HEK293 (cell line): ENCODE data around the gene ZNF587.

ENCODE experiments used
- ATF2 ChIP-seq: fragments of 450-650 bp; formaldehyde crosslinking; IDR thresholded peaks from 2 replicates; pipeline ENCODE4 v1.5.1; 2016; ENCODE audit warnings: missing biosample characterization, missing genetic modification characterization, low read depth
- FEZF1 ChIP-seq: fragments of 450-650 bp; formaldehyde crosslinking; IDR thresholded peaks from 2 replicates; pipeline ENCODE4 v1.5.1; 2016; ENCODE audit warnings: missing biosample characterization, missing genetic modification characterization
- HOXA7 ChIP-seq: sonication (generic); formaldehyde crosslinking; IDR thresholded peaks from 2 replicates; pipeline ENCODE4 v1.8.1; 2022; ENCODE audit warnings: missing genetic modification reagents, borderline replicate concordance
- KLF16 ChIP-seq: fragments of 450-650 bp; formaldehyde crosslinking; IDR thresholded peaks from 2 replicates; pipeline ENCODE4 v1.5.1; 2017; ENCODE audit warnings: missing biosample characterization, missing genetic modification characterization
- KLF8 ChIP-seq: fragments of 450-650 bp; formaldehyde crosslinking; IDR thresholded peaks from 2 replicates; pipeline ENCODE4 v1.5.1; 2016; ENCODE audit warnings: missing biosample characterization, missing genetic modification characterization
- PRDM6 ChIP-seq: fragments of 450-650 bp; formaldehyde crosslinking; IDR thresholded peaks from 2 replicates; pipeline ENCODE4 v1.5.1; 2017; ENCODE audit warnings: missing biosample characterization, missing genetic modification characterization
- YY2 ChIP-seq: fragments of 450-650 bp; formaldehyde crosslinking; IDR thresholded peaks from 2 replicates; pipeline ENCODE4 v1.5.1; 2016; ENCODE audit warnings: missing biosample characterization, missing genetic modification characterization
- ZBTB11 ChIP-seq: fragments of 450-650 bp; formaldehyde crosslinking; conservative IDR thresholded peaks from 2 replicates; pipeline ENCODE4 v1.5.1; 2016; ENCODE audit warnings: low read depth, missing biosample characterization, missing genetic modification characterization
- ZNF157 ChIP-seq: fragments of 450-650 bp; formaldehyde crosslinking; IDR thresholded peaks from 2 replicates; pipeline ENCODE4 v1.5.1; 2016; ENCODE audit warnings: missing biosample characterization, missing genetic modification characterization
- ZNF174 ChIP-seq: fragments of 450-650 bp; formaldehyde crosslinking; IDR thresholded peaks from 2 replicates; pipeline ENCODE4 v1.5.0; 2017; ENCODE audit warnings: missing biosample characterization, mild to moderate bottlenecking, missing genetic modification characterization
- ZNF2 ChIP-seq: fragments of 450-650 bp; formaldehyde crosslinking; IDR thresholded peaks from 2 replicates; pipeline ENCODE4 v1.5.1; 2016; ENCODE audit warnings: missing biosample characterization, missing genetic modification characterization
- ZNF214 ChIP-seq: fragments of 450-650 bp; formaldehyde crosslinking; IDR thresholded peaks from 2 replicates; pipeline ENCODE4 v1.5.1; 2017; ENCODE audit warnings: missing biosample characterization, mild to moderate bottlenecking, missing genetic modification characterization, borderline replicate concordance
- ZNF366 ChIP-seq: fragments of 450-650 bp; formaldehyde crosslinking; conservative IDR thresholded peaks from 2 replicates; pipeline ENCODE4 v1.5.1; 2016; ENCODE audit warnings: missing biosample characterization, missing genetic modification characterization
- ZNF404 ChIP-seq: fragments of 450-650 bp; formaldehyde crosslinking; IDR thresholded peaks from 2 replicates; pipeline ENCODE4 v1.5.1; 2017; ENCODE audit warnings: missing biosample characterization, missing genetic modification characterization
- ZNF416 ChIP-seq: fragments of 450-650 bp; formaldehyde crosslinking; IDR thresholded peaks from 2 replicates; pipeline ENCODE4 v1.5.1; 2016; ENCODE audit warnings: missing biosample characterization, missing genetic modification characterization
- ZNF501 ChIP-seq: fragments of 450-650 bp; formaldehyde crosslinking; IDR thresholded peaks from 2 replicates; pipeline ENCODE4 v1.5.1; 2016; ENCODE audit warnings: missing biosample characterization, missing genetic modification characterization
- ZNF518A ChIP-seq: fragments of 450-650 bp; formaldehyde crosslinking; conservative IDR thresholded peaks from 2 replicates; pipeline ENCODE4 v1.5.1; 2016; ENCODE audit warnings: low read depth, missing biosample characterization, missing genetic modification characterization
- ZNF664 ChIP-seq: fragments of 450-650 bp; formaldehyde crosslinking; IDR thresholded peaks from 2 replicates; pipeline ENCODE4 v1.5.1; 2016; ENCODE audit warnings: missing biosample characterization, missing genetic modification characterization
- ZNF692 ChIP-seq: fragments of 450-650 bp; formaldehyde crosslinking; IDR thresholded peaks from 2 replicates; pipeline ENCODE4 v1.5.1; 2016; ENCODE audit warnings: missing biosample characterization, missing genetic modification characterization
- ZNF707 ChIP-seq: fragments of 450-650 bp; formaldehyde crosslinking; IDR thresholded peaks from 2 replicates; pipeline ENCODE4 v1.5.1; 2016; ENCODE audit warnings: missing biosample characterization, missing genetic modification characterization
- ZNF768 ChIP-seq: fragments of 450-650 bp; formaldehyde crosslinking; IDR thresholded peaks from 2 replicates; pipeline ENCODE4 v1.5.1; 2018; ENCODE audit warnings: missing biosample characterization, mild to moderate bottlenecking, missing genetic modification characterization
- ZNF776 ChIP-seq: fragments of 450-650 bp; formaldehyde crosslinking; IDR thresholded peaks from 2 replicates; pipeline ENCODE4 v1.5.0; 2017; ENCODE audit warnings: missing biosample characterization, missing genetic modification characterization, borderline replicate concordance
- ZNF792 ChIP-seq: fragments of 450-650 bp; formaldehyde crosslinking; IDR thresholded peaks from 2 replicates; pipeline ENCODE4 v1.5.1; 2016; ENCODE audit warnings: missing biosample characterization, missing genetic modification characterization
- ZNF830 ChIP-seq: fragments of 450-650 bp; IDR thresholded peaks from 2 replicates; pipeline ENCODE4 v1.5.0; 2018; ENCODE audit warnings: missing biosample characterization, missing genetic modification characterization, low read depth, mild to moderate bottlenecking, moderate library complexity
- ZSCAN5A ChIP-seq: fragments of 450-650 bp; formaldehyde crosslinking; IDR thresholded peaks from 2 replicates; pipeline ENCODE4 v1.5.1; 2016; ENCODE audit warnings: missing biosample characterization, missing genetic modification characterization

ZNF587 gene

GRCh38 chr19:57819475-57820148, 30.0 kb upstream of the ZNF587 start (continued):
- TF ChIP-seq ZBTB11 (tag by site-specific recombination) (peak; percentile 96), ZNF214 (no peak), ZNF157 (no peak), ZNF830 (tag by site-specific recombination) (no peak), ZNF416 (tag by site-specific recombination) (no peak), ZNF174 (tag by site-specific recombination) (no peak), ZNF404 (tag by site-specific recombination) (no peak), ZSCAN5A (tag by site-specific recombination) (no peak), ATF2 (tag by site-specific recombination) (no peak), KLF8 (tag by site-specific recombination) (peak; percentile 50; the same call in 1 of the 2 replicates), HOXA7 (CRISPR knock-in tag) (peak; percentile 93), ZNF792 (tag by site-specific recombination) (no peak), ZNF664 (tag by site-specific recombination) (0 out of 2 replicates have a peak, but pooled peaks have one; percentile 10), PRDM6 (tag by site-specific recombination) (no peak), ZNF518A (tag by site-specific recombination) (peak; percentile 72), ZNF2 (tag by site-specific recombination) (peak; percentile 21; the same call in 1 of the 2 replicates), ZNF501 (tag by site-specific recombination) (peak; percentile 52; the same call in 1 of the 2 replicates), KLF16 (tag by site-specific recombination) (no peak), ZNF707 (no peak), ZNF768 (tag by site-specific recombination) (no peak), ZNF366 (tag by site-specific recombination) (no peak), YY2 (tag by site-specific recombination) (peak; percentile 53; the same call in 1 of the 2 replicates), ZNF776 (no peak), ZNF692 (tag by site-specific recombination) (peak; percentile 70), FEZF1 (tag by site-specific recombination) (no peak)
